Medulla oblongata (tissue), 1 donor: ENCODE data around the gene MYH3.

Experiments used
- DNase-seq: peaks from one replicate; pipeline ENCODE4 v3.0.0-alpha.2; 2015; ENCODE audit errors: extremely low spot score

Gene MYH3

GRCh38 chr17:10649602-10650001 is 7.5 kb downstream of the MYH3 start:
- no peak for DNase-seq

DNA sequence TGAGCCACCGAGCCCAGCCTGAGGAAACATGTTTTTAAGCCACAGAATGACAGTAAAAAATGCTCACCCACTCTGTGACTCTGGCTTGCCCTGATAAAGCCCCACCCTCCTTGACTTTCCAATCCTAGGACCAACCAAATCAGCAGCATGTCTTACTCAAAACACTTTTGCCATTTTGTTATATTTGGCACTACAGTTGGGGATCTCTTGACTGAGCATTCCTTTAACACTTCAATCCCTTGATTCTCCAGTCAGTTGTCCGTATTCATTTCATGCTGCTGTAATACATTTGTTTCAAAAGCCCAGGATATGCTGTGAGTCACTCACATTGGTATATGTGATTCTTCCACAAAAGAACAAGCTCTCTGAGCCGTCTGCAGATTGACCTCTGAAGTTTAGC is 8.2 kb downstream of the MYH3 start:
- DNase-seq, result no peak

- DNase-seq, result no peak
Measured at GRCh38 chr17:10648381-10648780, 8.7 kb downstream of the MYH3 start.

DNA sequence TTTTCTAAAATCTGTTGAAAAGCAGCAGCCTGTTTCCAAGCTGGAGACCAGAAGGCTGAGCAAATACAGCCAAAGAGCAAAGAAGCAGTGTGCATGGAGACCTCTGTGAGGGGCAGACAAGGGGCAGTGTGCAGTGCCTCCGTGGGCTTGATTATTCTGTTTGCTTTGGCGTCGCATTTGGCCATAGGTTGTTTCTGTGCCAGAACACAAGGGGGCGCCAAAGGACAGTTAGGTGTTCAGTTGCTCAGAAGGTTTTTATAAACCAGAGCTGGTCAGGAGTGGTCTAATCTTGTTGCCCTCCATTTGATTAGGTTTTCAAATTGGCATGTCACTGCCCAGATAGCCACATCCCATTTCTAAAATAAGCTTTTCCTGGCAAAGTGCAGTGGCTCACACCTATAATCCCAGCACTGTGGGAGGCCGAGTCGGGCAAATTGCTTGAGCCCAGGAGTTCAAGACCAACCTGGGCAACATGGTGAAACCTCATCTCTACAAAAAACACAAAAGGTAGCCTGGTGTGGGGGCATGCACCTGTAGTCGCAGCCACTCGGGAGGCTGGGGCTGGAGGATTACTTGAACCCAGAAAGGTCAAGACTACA is 10.6 kb downstream of the MYH3 start:
- peak; percentile 81 for DNase-seq

DNA sequence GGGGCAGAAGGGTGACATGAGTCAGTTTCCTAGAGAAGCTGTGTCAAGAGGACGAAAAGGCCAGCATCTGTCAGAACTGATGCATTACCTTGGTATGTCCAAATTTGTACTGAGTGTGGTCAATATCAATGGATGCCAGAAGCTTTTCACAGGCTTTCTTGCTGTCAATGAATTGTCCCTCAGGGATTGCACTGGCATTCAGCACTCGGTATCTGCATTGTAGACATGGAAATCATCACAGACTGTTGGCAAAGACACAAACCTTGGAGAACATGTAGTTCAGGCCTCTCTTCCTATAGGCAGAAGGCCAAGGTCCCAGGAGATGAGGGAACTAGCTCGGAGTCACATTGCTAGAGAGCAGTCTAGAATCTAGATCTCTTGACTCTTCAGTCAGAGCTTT is 16.6 kb downstream of the MYH3 start:
- no peak for DNase-seq

GRCh38 chr17:10638151-10638550 is 19.0 kb downstream of the MYH3 start:
- DNase-seq, result no peak

DNA sequence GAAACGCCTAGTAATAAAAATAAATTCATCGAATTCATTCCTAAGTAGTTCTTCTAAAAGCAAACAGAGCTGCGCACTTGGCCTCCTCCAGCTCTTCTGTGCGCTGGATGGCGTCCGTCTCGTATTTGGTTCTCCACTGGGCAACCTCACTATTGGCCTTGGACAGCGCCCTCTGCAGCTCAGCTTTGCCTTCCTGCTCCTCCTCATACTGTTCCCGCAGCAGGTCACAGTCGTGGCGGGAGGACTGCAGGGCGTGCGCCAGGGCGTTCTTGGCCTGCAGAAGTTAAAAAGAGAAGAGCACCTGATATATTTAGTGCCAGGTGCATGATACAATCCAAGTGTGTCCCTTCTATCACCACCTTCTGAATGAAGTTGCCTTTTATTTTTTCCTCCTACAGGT is 21.8 kb downstream of the MYH3 start:
- DNase-seq, result no peak

- no peak for DNase-seq
Measured at GRCh38 chr17:10633738-10634379, 23.2 kb downstream of the MYH3 start.

DNA sequence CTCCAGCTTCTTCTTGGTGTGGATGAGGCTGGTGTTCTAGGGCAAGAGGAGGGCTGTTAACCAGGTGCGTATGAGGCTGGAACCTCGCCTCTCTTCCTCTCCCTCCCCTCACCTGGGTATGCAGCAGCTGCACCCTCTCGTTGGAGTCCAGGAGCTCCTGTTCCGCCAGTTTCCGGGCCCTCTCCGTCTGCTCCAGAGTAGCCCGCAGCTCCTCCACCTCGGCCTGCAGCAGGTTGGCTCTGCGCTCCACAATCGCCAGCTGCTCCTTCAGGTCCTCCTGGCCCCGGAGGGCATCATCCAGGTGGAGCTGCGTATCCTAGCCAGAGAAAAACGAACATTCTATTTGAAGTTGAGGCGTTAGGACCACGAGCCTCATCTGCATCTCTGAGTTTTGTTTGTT is 25.4 kb downstream of the MYH3 start:
- no peak for DNase-seq

DNA sequence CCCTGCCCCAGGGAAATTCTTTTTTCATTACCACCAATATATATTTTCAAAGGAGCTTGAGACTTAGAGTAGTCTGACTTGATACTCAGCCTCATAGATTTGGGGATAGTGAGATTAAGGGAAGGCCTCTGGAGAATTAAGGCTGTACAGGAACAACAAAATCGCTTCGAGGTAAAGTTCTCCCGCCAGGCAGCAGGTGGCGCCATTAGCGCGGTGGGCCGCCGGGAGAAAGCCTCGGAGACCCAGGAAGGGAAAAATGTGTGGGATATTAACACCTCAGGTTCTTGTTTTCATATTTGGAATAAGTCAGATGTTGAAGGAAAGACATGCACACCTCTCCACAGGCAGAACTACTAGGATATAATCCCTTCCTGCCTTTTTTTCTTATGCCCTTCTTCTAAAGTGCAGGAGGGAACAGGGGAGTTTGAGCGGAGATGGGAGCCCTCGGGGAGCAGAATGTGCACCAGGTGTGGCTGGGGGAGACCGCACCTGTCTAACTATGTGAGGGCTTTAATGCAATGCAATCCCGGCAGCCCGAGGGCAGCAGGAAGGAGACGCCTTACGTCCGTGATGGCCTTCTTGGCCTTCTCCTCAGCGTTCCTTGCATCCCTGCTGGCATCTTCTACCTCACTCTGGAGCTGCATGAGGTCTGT is 25.9 kb downstream of the MYH3 start:
- DNase-seq, result no peak

GRCh38 chr17:10629706-10630105 is 27.4 kb downstream of the MYH3 start:
- no peak for DNase-seq

GRCh38 chr17:10628756-10629155 is 28.4 kb downstream of the MYH3 start:
- DNase-seq, result no peak

DNA sequence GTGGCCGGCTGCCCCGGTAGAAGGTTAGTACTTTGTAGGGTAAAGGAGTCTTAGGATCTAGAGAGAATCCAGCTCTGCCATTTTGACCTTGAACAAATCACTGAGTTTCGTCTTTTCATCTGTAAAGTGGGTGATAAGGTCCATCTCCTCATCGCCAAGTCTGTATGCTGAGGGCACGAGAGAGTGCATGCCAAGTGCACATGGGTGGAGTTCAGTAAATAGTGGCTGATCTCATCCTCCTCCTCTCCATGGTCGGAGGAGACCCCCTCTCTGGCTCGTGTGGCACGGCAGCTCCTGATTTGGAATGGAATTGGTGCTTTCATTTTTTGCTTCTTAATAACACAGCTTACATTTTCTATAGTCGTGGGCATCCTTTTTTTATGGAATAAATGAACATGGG is 30.7 kb downstream of the MYH3 start:
- no peak for DNase-seq

DNA sequence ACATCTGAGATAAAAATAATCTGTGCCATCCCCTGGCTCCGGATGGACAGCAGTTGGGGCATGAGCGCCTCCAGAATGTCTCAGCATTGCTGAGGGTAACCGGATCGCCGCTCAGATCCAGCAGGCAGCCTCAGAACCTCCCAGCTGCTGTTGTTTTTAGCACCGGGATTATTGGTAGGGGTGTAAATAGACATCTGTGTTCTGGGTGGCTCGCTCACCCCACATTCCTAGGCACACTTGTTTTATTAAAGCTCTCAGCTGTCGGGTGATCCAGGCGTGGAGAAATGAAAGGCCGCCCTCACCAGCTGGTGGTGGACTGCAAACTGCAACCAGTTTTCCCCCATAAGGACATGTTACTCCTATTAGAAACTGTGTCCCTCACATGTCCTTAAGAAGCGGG is 32.1 kb downstream of the MYH3 start:
- DNase-seq, result no peak

GRCh38 chr17:10623737-10624338 is 33.3 kb downstream of the MYH3 start:
- DNase-seq, result no peak

GRCh38 chr17:10622617-10623485 is 34.3 kb downstream of the MYH3 start:
- DNase-seq, result no peak

- no peak for DNase-seq
Measured at GRCh38 chr17:10621397-10621796, 35.7 kb downstream of the MYH3 start.

DNA sequence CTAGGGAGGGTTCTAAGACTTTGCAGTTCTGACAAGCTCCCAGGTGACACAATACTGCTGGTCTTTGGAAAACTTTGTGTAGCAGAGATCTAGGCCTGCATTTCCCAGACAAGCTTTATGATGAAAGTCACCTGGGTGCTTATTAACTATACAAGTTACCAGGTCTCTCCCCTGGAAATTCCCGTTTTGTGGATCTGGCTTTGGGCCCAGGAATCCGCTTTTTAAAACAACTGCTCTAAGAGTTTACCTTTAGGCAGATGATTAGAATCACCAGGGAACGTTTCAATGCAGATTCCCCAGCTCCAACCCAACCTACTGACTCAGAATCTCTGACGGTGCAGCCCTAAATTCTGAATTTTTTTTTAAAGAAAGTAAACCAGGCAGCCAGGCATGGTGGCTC is 36.3 kb downstream of the MYH3 start:
- DNase-seq, result no peak

- peak; percentile 84 for DNase-seq
Measured at GRCh38 chr17:10618202-10618635, 38.9 kb downstream of the MYH3 start.

GRCh38 chr17:10617120-10617505 is 40.0 kb downstream of the MYH3 start:
- DNase-seq, result no peak

DNA sequence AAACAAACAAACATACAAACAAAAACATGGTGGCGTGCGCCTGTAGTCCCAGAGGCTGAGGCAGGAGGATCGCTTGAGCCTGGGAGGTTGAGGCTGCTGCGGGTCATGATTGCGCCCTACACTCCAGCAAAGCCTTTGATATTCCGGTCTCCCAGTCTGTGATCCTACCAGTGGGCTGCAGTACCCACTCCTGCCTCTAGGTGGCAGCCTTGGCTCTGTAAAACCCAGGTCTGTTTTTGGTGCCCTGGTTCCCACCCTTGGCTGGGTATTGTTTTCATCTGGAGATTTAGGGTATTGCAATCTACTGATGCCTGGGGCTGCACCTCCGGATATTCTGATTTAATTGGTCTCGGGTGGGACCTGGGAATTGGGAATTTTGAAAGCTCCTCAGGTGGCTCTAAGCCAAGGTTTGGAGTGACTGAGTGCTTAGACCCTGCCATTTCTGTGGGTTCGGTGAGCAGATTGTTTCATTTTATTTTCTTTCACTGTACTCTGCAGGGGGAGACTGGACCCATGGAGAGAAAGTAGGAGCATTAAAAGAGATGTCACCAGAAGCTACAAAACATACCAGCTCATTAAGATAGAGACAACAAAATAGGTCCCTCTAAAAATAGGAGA is 40.5 kb downstream of the MYH3 start:
- peak; percentile 67 for DNase-seq
